ENCODE measurements around the gene OR56A4.

The OR56A4 gene

DNA sequence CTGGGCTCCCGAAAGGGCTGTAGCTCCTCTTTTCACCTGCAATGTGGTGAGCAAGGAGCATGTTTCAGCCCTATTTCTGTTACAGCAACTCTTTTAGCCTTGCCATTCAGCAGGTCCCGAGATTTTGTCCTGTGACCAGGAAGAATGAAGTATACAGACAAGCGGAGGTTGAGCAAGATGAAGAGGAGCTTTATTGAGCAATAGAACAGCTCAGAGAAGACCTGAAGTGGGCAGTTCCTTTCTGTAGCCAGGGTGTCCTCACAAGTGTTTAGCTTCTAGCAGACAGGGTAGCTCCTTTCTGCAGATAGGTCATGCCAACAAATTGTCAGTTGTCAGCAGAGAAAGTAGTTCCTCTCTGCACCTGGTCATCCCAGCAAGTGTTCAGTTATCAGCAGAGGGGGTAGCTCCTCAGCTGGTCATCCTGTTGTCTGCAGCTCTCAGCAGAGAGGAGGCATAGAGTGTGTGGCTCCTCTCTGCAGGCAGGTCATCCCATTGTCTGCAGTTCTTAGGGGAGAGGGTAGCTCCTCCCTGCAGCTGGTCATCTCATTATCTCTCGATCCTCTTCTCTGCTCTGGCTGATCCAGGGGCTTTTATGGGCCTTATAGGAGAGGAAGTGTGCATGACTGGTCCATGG is 5.4 kb upstream of the OR56A4 start:
- no peak for TF ChIP-seq POLR2AphosphoS5 (IDR thresholded peaks at IDR 0.05; ENCODE audit: low read depth, low read length)
- TF ChIP-seq, protein P1, sequence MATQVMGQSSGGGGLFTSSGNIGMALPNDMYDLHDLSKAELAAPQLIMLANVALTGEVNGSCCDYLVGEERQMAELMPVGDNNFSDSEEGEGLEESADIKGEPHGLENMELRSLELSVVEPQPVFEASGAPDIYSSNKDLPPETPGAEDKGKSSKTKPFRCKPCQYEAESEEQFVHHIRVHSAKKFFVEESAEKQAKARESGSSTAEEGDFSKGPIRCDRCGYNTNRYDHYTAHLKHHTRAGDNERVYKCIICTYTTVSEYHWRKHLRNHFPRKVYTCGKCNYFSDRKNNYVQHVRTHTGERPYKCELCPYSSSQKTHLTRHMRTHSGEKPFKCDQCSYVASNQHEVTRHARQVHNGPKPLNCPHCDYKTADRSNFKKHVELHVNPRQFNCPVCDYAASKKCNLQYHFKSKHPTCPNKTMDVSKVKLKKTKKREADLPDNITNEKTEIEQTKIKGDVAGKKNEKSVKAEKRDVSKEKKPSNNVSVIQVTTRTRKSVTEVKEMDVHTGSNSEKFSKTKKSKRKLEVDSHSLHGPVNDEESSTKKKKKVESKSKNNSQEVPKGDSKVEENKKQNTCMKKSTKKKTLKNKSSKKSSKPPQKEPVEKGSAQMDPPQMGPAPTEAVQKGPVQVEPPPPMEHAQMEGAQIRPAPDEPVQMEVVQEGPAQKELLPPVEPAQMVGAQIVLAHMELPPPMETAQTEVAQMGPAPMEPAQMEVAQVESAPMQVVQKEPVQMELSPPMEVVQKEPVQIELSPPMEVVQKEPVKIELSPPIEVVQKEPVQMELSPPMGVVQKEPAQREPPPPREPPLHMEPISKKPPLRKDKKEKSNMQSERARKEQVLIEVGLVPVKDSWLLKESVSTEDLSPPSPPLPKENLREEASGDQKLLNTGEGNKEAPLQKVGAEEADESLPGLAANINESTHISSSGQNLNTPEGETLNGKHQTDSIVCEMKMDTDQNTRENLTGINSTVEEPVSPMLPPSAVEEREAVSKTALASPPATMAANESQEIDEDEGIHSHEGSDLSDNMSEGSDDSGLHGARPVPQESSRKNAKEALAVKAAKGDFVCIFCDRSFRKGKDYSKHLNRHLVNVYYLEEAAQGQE (IDR thresholded peaks at IDR 0.05; ENCODE audit: insufficient read depth in 1 of 2, low read depth in 2 of 2, low read length in 2 of 2): no peak
- TF ChIP-seq FOXP2 (optimal IDR thresholded peaks at IDR 0.05; ENCODE audit: borderline replicate concordance, extremely low read depth, extremely low read length, insufficient read depth): no peak
- no peak for TF ChIP-seq SIN3A (IDR thresholded peaks at IDR 0.05; ENCODE audit: borderline replicate concordance, insufficient read depth, low read length)
- TF ChIP-seq TAF1 (IDR thresholded peaks at IDR 0.05; ENCODE audit: borderline replicate concordance, insufficient read depth, low read length): no peak

DNA sequence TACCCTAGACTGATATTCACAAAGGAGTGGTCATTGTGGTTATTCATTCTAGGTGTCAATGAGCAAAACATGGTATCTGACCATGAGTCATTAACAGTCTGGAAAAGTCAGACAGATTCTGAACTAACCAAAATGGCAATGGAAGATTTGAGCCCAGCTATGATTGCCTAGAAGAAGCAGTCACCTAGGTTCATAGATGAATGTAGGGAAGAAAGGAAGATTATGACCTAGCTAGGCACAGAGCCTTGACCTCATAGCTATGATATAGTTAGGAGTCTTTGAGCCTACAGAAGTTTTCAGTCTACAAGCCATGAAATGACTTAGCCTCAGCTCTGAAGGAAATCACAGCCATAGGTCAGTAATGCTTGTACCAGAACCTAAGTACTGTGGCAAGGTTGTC is 351 bp downstream of the OR56A4 start:
- no peak for TF ChIP-seq SIN3A (IDR thresholded peaks at IDR 0.05; ENCODE audit: borderline replicate concordance, insufficient read depth, low read length)
- TF ChIP-seq, protein P1 (IDR thresholded peaks at IDR 0.05; ENCODE audit: insufficient read depth in 1 of 2, low read depth in 2 of 2, low read length in 2 of 2): no peak
- no peak for TF ChIP-seq FOXP2 (optimal IDR thresholded peaks at IDR 0.05; ENCODE audit: borderline replicate concordance, extremely low read depth, extremely low read length, insufficient read depth)
- TF ChIP-seq TAF1 (IDR thresholded peaks at IDR 0.05; ENCODE audit: borderline replicate concordance, insufficient read depth, low read length): no peak
- no peak for TF ChIP-seq POLR2AphosphoS5 (IDR thresholded peaks at IDR 0.05; ENCODE audit: low read depth, low read length)

GRCh38 chr11:6002202-6002699 is 4.5 kb downstream of the OR56A4 start:
- TF ChIP-seq TAF1 (IDR thresholded peaks at IDR 0.05; ENCODE audit: borderline replicate concordance, insufficient read depth, low read length) (no peak), SIN3A (IDR thresholded peaks at IDR 0.05; ENCODE audit: borderline replicate concordance, insufficient read depth, low read length) (no peak), POLR2AphosphoS5 (IDR thresholded peaks at IDR 0.05; ENCODE audit: low read depth, low read length) (no peak), FOXP2 (optimal IDR thresholded peaks at IDR 0.05; ENCODE audit: borderline replicate concordance, extremely low read depth, extremely low read length, insufficient read depth) (no peak)
- TF ChIP-seq, protein P1 (IDR thresholded peaks at IDR 0.05; ENCODE audit: insufficient read depth in 1 of 2, low read depth in 2 of 2, low read length in 2 of 2): no peak

- no peak for TF ChIP-seq FOXP2 (optimal IDR thresholded peaks at IDR 0.05; ENCODE audit: borderline replicate concordance, extremely low read depth, extremely low read length, insufficient read depth)
- TF ChIP-seq SIN3A (IDR thresholded peaks at IDR 0.05; ENCODE audit: borderline replicate concordance, insufficient read depth, low read length): no peak
- TF ChIP-seq, protein P1 (IDR thresholded peaks at IDR 0.05; ENCODE audit: insufficient read depth in 1 of 2, low read depth in 2 of 2, low read length in 2 of 2): no peak
- no peak for TF ChIP-seq POLR2AphosphoS5 (IDR thresholded peaks at IDR 0.05; ENCODE audit: low read depth, low read length)
- TF ChIP-seq TAF1 (IDR thresholded peaks at IDR 0.05; ENCODE audit: borderline replicate concordance, insufficient read depth, low read length): no peak
These were observed 12.0 kb downstream of the OR56A4 start for GRCh38 chr11:5994791-5995190.
